CD4-positive, alpha-beta T cell treated with Interleukin-4 for 4 hours (primary cell): ENCODE results near the gene CDHR2.
"Not testable (repeated sequence)": the region's sequence is repeated elsewhere in the genome, so short reads cannot be mapped to it uniquely, and the experiment has no call there.

ENCODE experiments used
- DNase-seq: peaks from one replicate; pipeline ENCODE4 v3.0.0-alpha.2; 2020

The CDHR2 gene

GRCh38 chr5:176573564-176574296, 24.6 kb downstream of the CDHR2 start:
- DNase-seq: peak; percentile 73

GRCh38 chr5:176574297-176574591, 25.1 kb downstream of the CDHR2 start:
- no peak for DNase-seq

GRCh38 chr5:176575066-176575465, 25.9 kb downstream of the CDHR2 start:
- no peak for DNase-seq

- DNase-seq: no peak
Observed at GRCh38 chr5:176575488-176576422, 26.6 kb downstream of the CDHR2 start.

- no peak for DNase-seq
Observed at GRCh38 chr5:176577312-176578176, 28.4 kb downstream of the CDHR2 start.

GRCh38 chr5:176578391-176578808, 29.3 kb downstream of the CDHR2 start:
- DNase-seq: peak; percentile 34

- DNase-seq: no peak
Observed at GRCh38 chr5:176579323-176579722, 30.2 kb downstream of the CDHR2 start.

GRCh38 chr5:176581361-176581760, 32.2 kb downstream of the CDHR2 start:
- DNase-seq: no peak

- no peak for DNase-seq
Observed at GRCh38 chr5:176583076-176583475, 33.9 kb downstream of the CDHR2 start.

- DNase-seq: no peak
Observed at GRCh38 chr5:176587398-176587797, 38.3 kb downstream of the CDHR2 start.

GRCh38 chr5:176588297-176588696, 39.2 kb downstream of the CDHR2 start:
- no peak for DNase-seq

GRCh38 chr5:176589039-176589769, 40.1 kb downstream of the CDHR2 start:
- no peak for DNase-seq

- DNase-seq: no peak
Observed at GRCh38 chr5:176590035-176590717, 41.0 kb downstream of the CDHR2 start.

- not testable (repeated sequence) for DNase-seq
Observed at GRCh38 chr5:176591667-176592066, 42.5 kb downstream of the CDHR2 start.

- DNase-seq: no peak
Observed at GRCh38 chr5:176592573-176592972, 43.4 kb downstream of the CDHR2 start.

GRCh38 chr5:176593273-176593869, 44.2 kb downstream of the CDHR2 start:
- no peak for DNase-seq

- no peak for DNase-seq
Observed at GRCh38 chr5:176594554-176594953, 45.4 kb downstream of the CDHR2 start.

- no peak for DNase-seq
Observed at GRCh38 chr5:176595386-176595943, 46.3 kb downstream of the CDHR2 start.

- DNase-seq: no peak
Observed at GRCh38 chr5:176596069-176596644, 47.0 kb downstream of the CDHR2 start.

- peak; percentile 75 for DNase-seq
Observed at GRCh38 chr5:176596689-176597416, 47.7 kb downstream of the CDHR2 start.
